ENCODE measurements around the gene RHCG.

DNA sequence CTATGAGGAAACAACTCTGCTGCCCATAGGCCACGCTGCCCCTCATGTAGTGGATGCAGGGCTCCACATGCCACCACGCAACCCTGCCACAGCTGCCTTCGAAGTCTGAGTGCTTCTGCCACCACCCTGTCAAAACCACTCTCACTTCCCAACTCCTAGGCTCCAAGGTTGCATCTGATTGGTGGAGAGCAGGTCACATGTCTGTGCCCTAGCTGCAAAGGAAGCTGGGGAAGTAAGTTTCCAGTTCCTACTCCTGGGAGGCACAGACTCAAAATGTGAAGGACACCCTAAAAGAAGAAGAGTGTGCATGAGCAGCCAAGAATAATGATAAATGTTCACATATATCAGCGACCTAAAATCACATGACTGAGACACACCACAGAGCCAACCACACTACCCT, 47.0 kb upstream of the RHCG start:
- TF ChIP-seq, protein P1, sequence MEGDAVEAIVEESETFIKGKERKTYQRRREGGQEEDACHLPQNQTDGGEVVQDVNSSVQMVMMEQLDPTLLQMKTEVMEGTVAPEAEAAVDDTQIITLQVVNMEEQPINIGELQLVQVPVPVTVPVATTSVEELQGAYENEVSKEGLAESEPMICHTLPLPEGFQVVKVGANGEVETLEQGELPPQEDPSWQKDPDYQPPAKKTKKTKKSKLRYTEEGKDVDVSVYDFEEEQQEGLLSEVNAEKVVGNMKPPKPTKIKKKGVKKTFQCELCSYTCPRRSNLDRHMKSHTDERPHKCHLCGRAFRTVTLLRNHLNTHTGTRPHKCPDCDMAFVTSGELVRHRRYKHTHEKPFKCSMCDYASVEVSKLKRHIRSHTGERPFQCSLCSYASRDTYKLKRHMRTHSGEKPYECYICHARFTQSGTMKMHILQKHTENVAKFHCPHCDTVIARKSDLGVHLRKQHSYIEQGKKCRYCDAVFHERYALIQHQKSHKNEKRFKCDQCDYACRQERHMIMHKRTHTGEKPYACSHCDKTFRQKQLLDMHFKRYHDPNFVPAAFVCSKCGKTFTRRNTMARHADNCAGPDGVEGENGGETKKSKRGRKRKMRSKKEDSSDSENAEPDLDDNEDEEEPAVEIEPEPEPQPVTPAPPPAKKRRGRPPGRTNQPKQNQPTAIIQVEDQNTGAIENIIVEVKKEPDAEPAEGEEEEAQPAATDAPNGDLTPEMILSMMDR (IDR thresholded peaks at IDR 0.05): no peak
- TF ChIP-seq POLR2A (IDR thresholded peaks at IDR 0.05): no peak

Measured in esophagus squamous epithelium (tissue), 4 donors.